Activated CD4-positive, alpha-beta T cell treated with anti-CD3 and anti-CD28 coated beads, Interleukin-2, amount 50 U/mL, for 1 hour (primary cell): Measurements from ENCODE around the gene SDHC.
"Not testable (repeated sequence)": the region's sequence is repeated elsewhere in the genome, so short reads cannot be mapped to it uniquely, and the experiment has no call there.

ENCODE experiments used
- DNase-seq: peaks from one replicate; pipeline ENCODE4 v3.0.0-alpha.2; 2020

SDHC gene

GRCh38 chr1:161389158-161389557 is 75.0 kb downstream of the SDHC start:
- DNase-seq, result not testable (repeated sequence)

GRCh38 chr1:161389691-161390558 is 75.7 kb downstream of the SDHC start:
- peak; percentile 96 for DNase-seq

- no peak for DNase-seq
These were observed 76.3 kb downstream of the SDHC start for GRCh38 chr1:161390559-161390858.

GRCh38 chr1:161391136-161391535 is 77.0 kb downstream of the SDHC start:
- not testable (repeated sequence) for DNase-seq

GRCh38 chr1:161391611-161392010 is 77.4 kb downstream of the SDHC start:
- no peak for DNase-seq

- DNase-seq, result no peak
These were observed 79.0 kb downstream of the SDHC start for GRCh38 chr1:161393151-161393550.

GRCh38 chr1:161397038-161397437 is 82.9 kb downstream of the SDHC start:
- DNase-seq, result not testable (repeated sequence)

GRCh38 chr1:161398900-161399256 is 84.7 kb downstream of the SDHC start:
- DNase-seq, result no peak

- peak; percentile 95 for DNase-seq
These were observed 85.2 kb downstream of the SDHC start for GRCh38 chr1:161399257-161399998.

- no peak for DNase-seq
These were observed 88.3 kb downstream of the SDHC start for GRCh38 chr1:161402446-161402845.

- no peak for DNase-seq
These were observed 89.9 kb downstream of the SDHC start for GRCh38 chr1:161404051-161404597.

GRCh38 chr1:161406551-161406950 is 92.4 kb downstream of the SDHC start:
- DNase-seq, result not testable (repeated sequence)

- no peak for DNase-seq
These were observed 93.3 kb downstream of the SDHC start for GRCh38 chr1:161407451-161407985.

- DNase-seq, result no peak
These were observed 94.4 kb downstream of the SDHC start for GRCh38 chr1:161408429-161409052.

- DNase-seq, result not testable (repeated sequence)
These were observed 95.9 kb downstream of the SDHC start for GRCh38 chr1:161409848-161410635.

GRCh38 chr1:161410636-161410970 is 96.4 kb downstream of the SDHC start:
- not testable (repeated sequence) for DNase-seq
